GDM1 (cell line): ENCODE data around the gene MARCHF5.
A peak's percentile ranks its signal among the peaks of the same experiment; 100 is the strongest.

Experiments
- DNase-seq: peaks from one replicate; lab custom pipeline; 2025; lab: John Stamatoyannopoulos, UW

Gene MARCHF5, protein sequence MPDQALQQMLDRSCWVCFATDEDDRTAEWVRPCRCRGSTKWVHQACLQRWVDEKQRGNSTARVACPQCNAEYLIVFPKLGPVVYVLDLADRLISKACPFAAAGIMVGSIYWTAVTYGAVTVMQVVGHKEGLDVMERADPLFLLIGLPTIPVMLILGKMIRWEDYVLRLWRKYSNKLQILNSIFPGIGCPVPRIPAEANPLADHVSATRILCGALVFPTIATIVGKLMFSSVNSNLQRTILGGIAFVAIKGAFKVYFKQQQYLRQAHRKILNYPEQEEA

DNA sequence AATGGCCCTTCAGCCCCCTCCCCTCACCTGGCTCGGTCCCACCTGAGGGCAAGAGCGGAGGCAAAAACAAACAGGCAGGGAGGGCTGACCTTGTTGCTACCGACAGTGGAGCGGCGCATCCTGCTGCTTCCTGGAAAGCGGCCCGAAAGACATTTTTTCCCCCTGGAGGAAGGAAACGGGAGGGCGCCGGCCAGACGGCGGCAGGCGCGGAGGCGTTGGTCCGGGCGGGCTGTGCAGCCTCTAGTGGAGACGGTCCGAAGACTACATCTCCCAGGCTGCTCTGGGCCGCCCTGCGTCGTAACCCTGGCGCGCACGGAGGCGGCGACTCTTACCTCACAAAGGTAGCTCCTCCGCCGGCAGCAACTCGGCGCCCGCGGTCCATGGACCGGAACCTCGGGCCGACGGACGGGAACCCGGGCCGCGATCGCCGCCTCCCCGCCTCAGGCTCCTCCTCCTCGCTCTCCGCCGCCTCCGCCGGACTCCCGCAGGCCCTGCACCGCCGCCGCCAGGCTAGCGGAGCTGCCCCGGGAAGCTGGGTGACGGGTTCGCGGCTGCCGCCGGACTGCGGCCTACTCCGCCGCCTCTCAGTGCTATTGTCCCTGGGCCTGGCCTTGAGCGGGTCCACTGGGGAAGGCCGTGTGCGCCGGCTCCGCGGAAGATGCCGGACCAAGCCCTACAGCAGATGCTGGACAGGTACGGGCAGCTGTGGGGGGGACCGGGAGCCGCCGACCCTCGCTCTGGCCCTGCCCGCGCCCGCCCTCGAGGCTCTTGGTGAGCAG, at the start of gene MARCHF5, which contains the start of gene CPEB3:
Gene MARCHF5 (plus strand): TSS at position 331 of the 779 bp plus-strand sequence. CDS start 328 bp downstream, at position 659.
Gene CPEB3 (minus strand): TSS at position 242 of the 779 bp plus-strand sequence. CDS start 50,728 bp downstream, outside the sequence.
- DNase-seq = peak; percentile 94

DNA sequence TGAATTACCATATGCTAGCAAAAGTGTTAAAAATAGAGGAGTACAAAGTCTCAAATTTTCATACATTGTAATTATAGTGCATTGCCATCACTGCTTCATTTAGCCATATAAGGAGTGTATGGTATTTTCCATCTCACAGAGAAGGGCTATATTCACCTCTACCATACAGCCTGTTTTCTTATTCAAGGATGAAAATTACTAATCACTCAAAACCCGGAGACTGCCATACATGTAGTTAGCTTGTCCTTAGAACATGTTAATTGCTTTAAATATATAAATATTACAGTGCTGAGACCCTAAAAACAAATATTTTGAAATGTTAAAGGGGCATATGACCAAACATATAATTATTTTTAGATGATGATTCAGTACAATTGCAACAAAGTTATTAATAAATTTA, 49.5 kb upstream of the MARCHF5 start:
- DNase-seq = no peak

DNA sequence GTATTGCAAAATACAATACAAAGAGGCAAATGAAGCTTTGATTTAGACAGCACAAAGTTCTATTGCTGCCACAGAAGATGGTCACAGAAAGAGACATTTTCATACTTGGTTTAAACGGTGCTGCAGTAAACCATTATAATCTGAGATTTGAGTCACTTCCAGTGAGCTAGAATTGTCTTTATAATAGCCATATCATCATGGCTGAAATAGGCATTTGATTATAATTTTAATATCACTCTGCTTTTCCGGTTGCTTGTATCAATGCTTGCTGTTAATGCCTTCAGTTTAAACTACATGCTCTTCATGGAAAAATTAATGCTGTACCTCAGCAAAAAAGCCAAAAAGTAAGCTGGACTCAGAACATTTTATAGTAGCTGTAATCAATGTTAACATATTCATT, 48.6 kb upstream of the MARCHF5 start:
- DNase-seq = no peak

DNA sequence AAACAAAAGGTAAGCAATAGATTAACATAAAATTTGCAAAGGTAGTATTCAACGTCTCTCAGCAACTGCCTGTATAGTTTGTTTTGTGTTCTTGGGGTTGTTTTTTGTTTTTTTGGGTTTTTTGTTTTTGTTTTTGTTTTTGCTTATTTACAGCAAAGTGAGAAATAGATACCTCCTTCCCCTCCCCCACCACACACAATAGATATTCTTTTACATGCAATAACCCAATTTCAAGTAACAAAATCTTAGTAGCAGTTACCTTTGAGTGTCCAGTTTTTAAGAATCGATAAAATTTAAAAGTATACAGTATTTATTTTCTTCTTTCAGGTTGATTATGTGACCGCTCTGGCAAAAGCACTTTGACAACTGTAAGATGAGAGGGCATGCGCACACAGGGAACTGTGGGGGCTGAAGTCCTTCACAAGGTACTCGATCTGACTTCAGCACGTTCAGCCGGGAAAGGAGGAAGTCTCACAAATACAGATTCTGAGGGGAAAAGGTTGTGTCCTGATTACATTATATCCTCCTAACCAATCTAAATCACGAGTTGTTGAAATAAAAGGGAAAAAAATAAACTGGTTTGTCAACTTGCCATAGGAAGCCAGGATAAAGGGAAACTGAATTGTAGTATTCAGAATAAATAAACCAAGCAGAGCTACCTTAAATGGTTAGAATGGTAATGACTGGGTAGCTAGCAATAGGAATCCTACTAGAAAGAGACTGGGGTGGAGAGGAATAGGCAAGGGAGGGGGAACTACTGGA, 47.9 kb upstream of the MARCHF5 start:
- peak; percentile 59 for DNase-seq

DNA sequence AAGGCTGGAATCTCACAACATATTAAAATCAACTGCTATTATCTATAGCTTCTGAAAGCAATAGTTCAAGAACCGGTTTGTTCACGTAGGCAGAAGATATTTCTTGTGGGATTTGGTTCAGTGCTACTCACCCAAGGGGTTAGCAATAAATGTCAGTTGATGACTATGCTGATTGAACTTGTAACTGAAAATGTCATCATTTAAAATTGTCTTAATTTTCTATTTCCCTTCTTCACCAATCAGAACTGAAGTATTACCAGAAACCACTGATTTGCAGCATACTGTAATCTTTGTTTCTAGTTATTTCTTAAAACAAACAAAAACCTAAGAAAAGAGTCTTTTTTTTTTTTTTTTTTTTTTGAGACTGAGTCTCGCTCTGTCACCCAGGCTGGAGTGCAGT, 46.2 kb upstream of the MARCHF5 start:
- DNase-seq = no peak

DNA sequence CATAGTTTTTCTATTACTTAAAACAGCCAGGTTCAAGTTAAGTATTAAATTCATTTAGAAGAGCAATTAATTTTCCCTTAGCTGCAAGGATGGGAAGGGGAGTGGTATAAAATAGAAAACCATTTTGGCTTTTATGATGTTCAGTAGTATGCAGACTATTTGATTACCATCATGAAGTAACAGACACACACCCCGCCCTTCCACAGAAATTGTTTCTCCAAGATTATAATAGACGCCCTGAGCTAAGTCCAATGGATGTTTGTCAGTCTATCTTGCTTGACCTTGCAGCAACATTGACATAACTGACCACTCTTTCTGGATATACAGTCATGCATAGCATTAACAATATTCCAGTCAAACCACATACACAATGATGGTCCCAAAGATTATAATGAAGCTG, 42.4 kb upstream of the MARCHF5 start:
- no peak for DNase-seq

DNA sequence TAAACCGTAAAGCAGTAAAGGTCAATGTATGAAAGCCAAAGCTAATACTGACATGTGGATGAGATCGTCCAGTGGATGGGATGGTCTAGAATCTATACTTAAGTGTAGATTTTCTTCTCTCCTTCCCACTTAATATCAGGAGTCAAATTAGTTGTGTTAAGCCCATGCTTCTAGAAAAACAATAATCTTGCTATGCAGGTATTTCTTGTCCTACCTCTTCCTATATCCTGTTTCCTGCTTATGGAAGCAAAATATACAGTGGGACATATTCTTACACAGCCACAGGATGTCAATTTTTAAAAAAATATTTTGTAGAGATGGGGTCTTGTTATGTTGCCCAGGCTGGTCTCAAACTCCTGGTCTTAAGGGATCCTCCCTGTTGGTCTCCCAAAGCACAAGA, 27.6 kb upstream of the MARCHF5 start:
- DNase-seq = no peak

DNA sequence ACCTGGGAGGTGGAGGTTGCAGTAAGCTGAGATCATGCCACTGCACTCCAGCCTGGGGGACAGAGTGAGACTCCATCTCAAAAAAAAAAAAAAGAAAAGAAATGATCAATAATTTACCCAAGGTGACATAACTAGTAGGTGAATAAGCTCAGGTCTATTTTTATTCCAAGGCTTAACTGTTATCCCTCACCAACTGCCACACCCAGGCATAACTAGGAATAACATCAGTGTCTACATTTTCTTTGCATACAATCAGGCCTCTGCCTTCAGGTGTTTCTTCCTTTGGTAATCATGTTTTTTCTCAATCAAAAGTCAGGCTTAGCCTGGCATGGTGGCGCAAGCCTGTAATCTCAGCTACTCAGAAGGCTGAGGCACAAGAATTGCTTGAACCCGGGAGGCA, 26.7 kb upstream of the MARCHF5 start:
- no peak for DNase-seq

DNA sequence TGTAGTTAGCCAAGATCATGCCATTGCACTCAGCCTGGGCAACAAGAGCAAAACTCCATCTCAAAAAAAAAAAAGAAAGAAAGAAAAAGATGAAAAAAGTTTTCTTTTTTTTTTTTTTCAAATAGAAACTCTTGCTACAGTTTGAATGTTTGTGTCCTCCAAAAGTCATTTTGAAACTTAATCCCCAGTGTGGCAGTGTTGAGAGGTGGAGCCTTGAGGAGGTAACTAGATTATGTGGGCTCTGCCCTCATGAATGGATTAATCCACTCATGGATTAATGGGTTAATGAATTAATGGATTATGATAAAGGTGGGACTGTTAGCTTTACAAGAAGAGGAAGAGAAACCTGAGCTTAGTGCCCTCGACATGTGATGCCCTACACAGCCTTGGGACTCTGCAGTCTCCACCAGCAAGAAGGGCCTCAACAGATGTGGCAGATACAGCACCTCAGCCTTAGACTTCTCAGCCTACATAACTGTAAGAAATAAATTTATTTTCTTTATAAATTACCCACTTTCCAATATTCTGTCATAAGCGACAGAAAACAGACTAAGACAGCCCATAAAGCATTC, 25.2 kb upstream of the MARCHF5 start:
- no peak for DNase-seq

DNA sequence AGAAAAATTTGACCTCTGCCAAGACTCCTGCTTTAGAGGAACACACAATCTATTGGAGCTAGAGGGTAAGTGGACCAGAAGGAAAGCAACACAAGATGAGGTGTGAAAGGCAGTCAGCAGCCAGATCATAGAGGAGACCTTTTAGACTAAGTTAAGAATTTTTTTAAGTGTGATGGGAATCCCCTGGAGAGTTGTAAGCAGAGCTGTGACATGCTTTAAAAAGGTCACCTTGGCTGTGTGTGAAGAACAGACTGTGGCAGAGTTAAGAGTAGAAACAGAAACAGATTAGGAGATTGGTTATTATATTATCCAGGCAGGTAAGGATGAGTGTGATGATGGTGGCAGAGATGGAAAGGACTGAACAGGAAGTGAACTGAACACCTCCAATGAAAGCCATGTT, 23.6 kb upstream of the MARCHF5 start:
- no peak for DNase-seq

DNA sequence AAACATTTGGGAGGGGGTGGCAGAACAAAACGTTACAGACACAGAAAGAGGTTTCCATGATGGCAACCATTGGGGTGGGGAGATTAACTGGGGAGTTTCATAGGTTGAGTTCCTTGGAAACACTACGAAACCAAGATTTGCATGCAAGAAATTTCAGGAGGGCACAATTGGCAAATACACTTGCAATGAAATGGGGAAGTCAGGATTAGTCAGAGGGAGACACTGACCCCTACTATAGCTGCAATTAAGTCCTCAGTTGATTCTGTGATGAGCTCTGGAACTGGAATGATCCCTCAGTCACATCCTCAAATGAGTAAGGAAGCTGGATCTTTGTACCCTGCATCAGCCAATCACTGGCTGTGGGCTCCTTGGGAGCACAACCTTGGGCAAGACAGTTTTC, 22.2 kb upstream of the MARCHF5 start:
- DNase-seq = no peak

DNA sequence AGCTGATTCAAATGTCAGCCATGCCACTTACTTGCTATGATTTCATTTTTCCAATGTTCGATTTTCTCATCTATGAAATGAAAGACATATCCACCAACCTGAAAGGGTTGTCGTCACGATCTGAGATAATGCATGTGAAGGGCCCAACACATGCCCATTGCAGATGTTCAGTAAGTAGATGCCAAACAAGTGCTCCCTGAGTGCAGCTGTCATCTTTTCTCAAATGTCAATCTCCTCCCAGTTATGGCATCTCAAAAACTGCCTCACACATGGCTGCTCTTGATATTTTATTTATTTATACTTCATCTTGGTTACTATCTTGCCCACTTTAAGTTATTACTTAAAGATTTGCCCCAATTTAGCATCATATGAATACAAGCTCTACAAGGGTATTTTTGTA, 16.9 kb upstream of the MARCHF5 start:
- DNase-seq = no peak

DNA sequence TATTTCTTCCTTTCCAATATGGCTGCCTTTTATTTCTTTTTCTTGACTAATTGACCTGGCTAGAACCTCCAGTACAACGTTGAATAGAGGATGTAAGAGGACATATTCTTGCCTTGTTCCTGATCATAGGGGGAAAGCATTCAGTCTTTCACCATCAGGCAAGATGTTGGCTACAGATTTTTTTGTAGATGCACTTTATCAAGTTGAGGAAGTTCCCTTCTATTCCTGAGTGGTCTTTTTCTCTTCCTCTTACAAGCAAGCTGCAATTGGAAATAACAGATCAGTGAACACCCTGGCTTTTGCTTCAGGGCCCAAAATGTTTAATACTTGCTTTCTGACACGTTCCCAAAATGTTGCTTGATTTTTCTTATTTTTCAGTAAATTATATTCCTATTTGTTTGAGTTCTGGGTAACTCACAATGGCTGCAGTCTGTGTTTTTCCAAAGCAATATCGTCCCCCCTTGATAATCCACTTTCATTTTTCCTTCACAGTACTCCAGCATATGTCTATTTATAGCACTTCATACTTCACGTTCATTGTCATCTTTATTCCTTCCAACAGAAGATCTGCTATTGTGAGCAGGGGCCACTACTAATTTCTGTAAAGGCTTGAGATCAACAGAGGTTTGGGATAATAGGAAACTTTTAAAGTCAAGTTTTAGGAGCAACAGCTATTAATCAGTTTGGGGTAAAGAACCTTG, 11.8 kb upstream of the MARCHF5 start:
- DNase-seq = no peak

DNA sequence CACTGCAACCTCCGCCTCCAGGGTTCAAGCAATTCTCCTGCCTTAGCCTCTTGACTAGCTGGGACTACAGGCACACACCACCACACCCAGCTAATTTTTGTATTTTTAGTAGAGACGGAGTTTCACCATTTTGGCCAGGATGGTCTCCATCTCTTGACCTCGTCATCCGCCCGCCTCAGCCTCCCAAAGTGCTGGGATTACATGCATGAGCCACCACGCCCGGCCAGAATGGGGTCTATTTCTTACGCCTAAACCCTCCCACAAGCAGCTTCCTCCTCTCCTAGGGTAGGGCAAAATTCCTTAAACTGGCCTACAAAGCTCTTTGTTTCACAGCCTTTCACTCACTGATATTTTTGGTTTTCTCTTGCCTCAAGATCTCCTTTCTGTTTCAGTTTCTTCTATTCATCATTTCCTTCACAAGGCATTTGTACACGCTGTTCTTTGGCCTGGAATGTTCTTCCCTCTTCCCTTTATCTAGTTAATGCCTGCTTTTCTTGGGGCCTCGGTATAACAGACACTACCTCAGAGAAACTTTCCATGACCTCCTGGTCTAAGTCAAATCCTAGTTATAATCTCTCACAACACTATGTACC, 6.8 kb upstream of the MARCHF5 start:
- no peak for DNase-seq

DNA sequence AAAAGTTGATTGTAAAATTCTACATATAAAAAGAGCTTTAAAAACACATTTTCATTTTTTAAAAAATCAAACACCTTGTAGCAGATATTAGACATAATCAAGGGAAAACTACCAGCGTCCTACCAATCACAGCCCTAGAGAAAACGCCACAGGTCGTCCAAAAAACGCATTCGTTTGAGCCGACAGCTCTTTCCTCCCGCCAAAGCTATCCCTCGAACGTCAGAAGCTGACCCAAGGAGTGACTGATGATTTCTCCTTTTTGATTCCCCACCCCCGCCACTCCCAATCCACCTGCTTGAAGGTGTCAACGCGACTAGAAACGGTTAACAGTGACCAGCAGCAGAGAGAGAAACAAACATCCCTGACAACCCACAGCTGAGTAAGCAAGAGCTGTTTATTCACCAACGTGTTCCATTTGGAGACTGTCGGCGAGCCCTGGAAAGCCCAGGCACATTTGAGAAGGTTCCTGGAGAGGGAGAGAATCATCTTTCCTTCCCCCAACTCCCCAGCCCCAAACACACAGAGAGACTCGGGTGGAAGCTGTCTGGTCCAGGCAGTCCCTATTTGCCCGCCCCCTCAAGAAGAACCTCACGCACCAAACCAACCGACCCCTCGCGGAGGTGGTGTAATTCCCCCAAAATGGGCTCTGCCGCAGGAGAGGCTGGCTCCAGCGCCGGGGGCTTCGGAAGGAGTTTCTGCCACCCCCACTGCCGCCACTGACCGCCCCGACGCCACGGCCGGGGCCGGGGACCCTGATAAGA, 711 bp upstream of the MARCHF5 start:
- no peak for DNase-seq

DNA sequence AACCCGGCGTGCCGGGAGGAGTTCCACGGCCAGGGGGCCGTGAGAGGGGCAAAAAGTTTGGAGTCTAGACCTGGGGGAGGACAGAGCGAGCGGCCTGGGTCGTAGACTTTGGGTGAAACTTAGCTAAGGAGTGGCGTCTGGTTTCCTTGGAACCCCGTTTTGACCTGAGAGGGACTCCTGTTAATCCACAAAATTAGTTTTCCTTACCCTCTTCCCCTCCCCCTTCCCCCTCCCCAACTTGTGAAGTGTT, 574 bp downstream of the MARCHF5 start:
- DNase-seq = no peak

DNA sequence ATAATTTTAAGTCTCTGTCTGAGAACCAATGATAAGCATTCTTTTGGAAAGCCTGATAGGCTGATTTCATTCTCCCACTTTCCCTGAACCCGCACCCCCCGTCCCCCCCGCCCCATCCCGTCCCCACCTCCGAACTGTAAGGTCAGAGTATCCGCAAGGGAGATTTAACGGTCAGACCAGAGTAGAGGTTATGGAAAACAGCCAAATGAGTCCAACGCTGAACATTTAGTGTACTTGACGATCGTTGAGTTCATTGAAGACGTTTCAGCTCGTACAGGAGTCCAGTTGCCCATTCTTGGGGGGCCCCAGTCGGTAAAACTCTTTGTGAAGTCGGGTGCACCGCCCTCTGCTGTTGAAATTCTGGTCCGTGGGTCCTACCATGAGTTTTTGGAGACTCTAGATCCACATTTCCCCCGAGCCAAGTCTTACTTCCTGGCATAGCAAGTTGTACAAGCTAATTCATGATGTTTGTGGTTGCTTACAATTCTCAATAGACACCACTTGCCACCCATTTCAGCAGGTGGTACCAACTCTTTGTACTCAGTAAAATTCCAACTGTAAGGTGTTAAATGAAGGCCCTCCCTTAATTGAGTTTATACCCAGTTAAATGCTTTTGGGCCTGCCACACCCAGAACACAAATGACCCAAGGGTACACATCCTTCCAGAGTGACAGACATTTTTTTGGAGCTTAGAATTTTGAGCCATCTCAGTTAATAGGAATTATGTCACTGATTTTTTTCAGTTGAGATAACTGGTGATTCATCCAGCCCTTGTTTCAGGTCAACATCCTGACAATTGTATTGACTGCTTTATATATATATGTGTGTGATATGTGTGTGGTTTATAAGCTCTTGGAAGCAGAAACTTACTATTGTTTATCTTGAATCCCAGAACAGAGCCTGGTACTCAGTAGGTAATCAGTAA, 1.2 kb downstream of the MARCHF5 start:
- peak; percentile 26 for DNase-seq

DNA sequence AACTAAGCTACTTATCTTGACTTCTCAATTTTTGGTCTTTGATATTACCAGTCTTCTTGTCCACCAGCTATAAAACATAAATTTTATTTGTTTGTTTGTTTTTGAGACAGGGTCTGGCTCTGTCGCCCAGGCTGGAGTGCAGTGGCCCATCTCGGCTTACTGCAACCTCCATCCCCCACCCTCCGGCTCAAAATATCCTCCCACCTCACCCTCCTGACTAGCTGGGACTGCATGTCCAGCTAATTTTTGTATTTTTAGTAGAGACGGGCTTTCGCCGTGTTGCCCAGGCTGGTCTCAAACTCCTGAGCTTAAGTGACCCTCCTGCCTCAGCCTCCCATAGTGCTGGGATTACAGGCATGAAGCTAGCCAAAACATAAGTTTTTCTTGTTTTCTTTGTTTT, 7.5 kb downstream of the MARCHF5 start:
- no peak for DNase-seq

DNA sequence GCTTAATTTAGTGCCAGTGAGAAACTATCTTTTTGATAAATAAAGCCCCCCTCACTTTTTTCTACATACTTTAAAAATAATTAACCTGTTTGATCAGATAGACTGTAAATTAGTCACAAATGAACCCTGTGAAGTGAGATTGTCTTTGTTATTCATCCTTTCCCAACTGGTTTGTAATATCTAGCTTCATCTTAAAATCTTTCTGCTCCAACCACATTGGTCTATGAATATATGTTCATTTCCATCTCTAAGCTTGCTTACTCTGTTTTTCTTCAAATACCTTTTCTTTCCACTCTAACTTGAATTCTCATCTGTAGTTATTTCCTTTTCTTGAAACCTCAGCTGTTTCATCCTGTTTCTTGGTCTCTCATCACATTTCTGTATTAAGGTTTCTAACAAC, 12.1 kb downstream of the MARCHF5 start:
- no peak for DNase-seq

DNA sequence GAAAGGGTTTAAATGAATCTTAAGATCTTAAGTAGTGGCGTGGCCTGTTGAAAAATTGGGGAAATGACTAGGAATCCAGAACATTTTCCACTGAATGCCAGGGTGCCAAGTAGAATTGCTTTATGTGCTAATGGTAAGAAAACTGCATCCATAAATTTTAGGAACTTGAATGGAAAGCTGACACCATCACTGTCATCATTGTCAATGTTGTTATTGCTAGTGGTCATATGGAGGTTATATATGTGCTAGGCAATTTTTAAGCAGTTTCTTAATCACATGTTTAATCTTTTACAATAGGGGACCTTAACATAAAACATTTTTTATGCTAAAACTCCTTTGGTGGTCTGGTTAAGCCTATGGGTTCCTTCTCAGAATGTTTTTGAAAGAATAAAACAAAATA, 13.1 kb downstream of the MARCHF5 start:
- DNase-seq = no peak
